ENCODE results near the gene SLC11A2.

SLC11A2 gene

GRCh38 chr12:50947933-50948626 is 78.1 kb downstream of the SLC11A2 start:
- DNase-seq (ENCODE audit: low spot score): no peak

GRCh38 chr12:50937653-50938052 is 88.5 kb downstream of the SLC11A2 start:
- DNase-seq (ENCODE audit: low spot score): no peak

- DNase-seq (ENCODE audit: low spot score): no peak
Measured at GRCh38 chr12:50936821-50937530, 89.2 kb downstream of the SLC11A2 start.

- no peak for DNase-seq (ENCODE audit: low spot score)
Measured at GRCh38 chr12:50934981-50935807, 91.0 kb downstream of the SLC11A2 start.

- DNase-seq (ENCODE audit: low spot score): no peak
Measured at GRCh38 chr12:50934371-50934851, 91.8 kb downstream of the SLC11A2 start.

- no peak for DNase-seq (ENCODE audit: low spot score)
Measured at GRCh38 chr12:50933459-50934124, 92.6 kb downstream of the SLC11A2 start.

GRCh38 chr12:50932787-50933280 is 93.3 kb downstream of the SLC11A2 start:
- DNase-seq (ENCODE audit: low spot score): peak; percentile 17

GRCh38 chr12:50930477-50930876 is 95.7 kb downstream of the SLC11A2 start:
- peak; percentile 6 for DNase-seq (ENCODE audit: low spot score)

- DNase-seq (ENCODE audit: low spot score): no peak
Measured at GRCh38 chr12:50929831-50930230, 96.4 kb downstream of the SLC11A2 start.
